ENCODE data around the gene TBL1Y. TPM values are rescaled to one million over a fixed set of nuclear protein-coding genes. Genes with fewer than 3 reads are reported as not detected.

Gene TBL1Y
- total and polyA plus RNA-seq, 2 donors (not counting 1 experiment from before 2014, with no cell fraction given), result not detected

DNA sequence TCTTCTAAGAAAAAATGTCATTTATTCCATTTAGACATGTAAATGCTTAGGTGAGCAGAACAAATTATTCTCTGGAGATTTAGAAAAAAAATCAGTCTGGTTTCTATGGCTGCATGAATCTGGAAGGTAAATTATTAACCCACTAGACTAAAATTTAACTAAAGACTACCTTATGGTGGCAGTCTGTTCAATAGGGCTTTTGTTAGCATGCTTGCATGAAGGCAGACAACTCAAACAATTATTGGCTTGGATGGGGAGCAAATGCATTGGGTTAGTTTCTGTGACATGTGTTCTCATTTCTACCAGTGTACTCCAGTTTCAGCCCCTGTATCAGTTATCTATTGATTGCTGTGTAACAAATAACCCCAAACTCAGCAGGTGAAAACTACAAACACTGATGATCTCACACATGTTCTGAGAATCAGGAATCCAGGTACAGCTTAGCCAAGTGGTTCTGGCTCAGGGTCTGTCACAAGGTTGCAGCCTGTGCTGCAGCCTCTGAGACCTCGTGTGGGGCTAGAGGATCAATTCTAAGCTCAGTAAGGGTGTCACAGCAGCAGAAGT, 87.1 kb downstream of the TBL1Y start:
- no peak overlapping the region for H3K27ac ChIP-seq (ENCODE audit: low read length in 2 of 2)
- H3K4me1 ChIP-seq (ENCODE audit: control insufficient read depth in 2 of 2, insufficient read depth in 2 of 2, low read length in 2 of 2), result peaks cover 0 to 2% of the 10 kb centered on the region in 2 donors
- Mint-ChIP-seq H3K27me3 (no peaks in the 10 kb centered on the region), H3K27ac (no peak overlapping the region), H3K4me3 (no peak overlapping the region), H3K9me3 (ENCODE audit: insufficient read depth) (no peaks in the 10 kb centered on the region), H3K4me1 (peaks cover 18% of the 10 kb centered on the region)
- intact Hi-C loops (cut with micrococcal nuclease), result no loop called here
- 83% methylated on average over 1 of the region's 1 CpG for WGBS (ENCODE audit: insufficient coverage)
- ATAC-seq (ENCODE audit: low read depth), result no peak
- no peak for TF ChIP-seq CTCF (IDR thresholded peaks at IDR 0.05)
- TF ChIP-seq EZH2 (IDR thresholded peaks at IDR 0.05; ENCODE audit: borderline replicate concordance, insufficient read depth, low read depth, low read length, poor library complexity, severe bottlenecking), result no peak
- ChIA-PET CTCF (no interaction called here), POLR2A (no interaction called here)
- no peaks in the 10 kb centered on the region for H3K79me2 ChIP-seq (ENCODE audit: control insufficient read depth, insufficient read depth, low read length)
- no peak overlapping the region for H2AFZ ChIP-seq (ENCODE audit: insufficient read depth, low read depth, low read length, poor library complexity, severe bottlenecking)
- H3K4me3 ChIP-seq (ENCODE audit: control extremely low read depth in 1 of 5, extremely low read depth in 1 of 5, insufficient read depth in 1 of 5, low read depth in 2 of 5, low read length in 4 of 5), result no peak overlapping the region
- H3K4me2 ChIP-seq (replicated peaks; ENCODE audit: low read depth, low read length, poor library complexity, severe bottlenecking), result no peak overlapping the region
- H4K20me1 ChIP-seq (ENCODE audit: control insufficient read depth, insufficient read depth, low read length, poor library complexity, severe bottlenecking), result no peaks in the 10 kb centered on the region
- DNase-seq, result no peak
- H3K9ac ChIP-seq (ENCODE audit: low read length), result no peak overlapping the region
- no peaks in the 10 kb centered on the region for H3K36me3 ChIP-seq (replicated peaks in 1 of 2; ENCODE audit: control extremely low read depth in 1 of 2, control insufficient read depth in 1 of 2, extremely low read depth in 1 of 2, insufficient read depth in 2 of 2, low read length in 1 of 2)
- H3K27me3 ChIP-seq (replicated peaks in 1 of 4; ENCODE audit: control extremely low read depth in 1 of 4, control insufficient read depth in 3 of 4, insufficient read depth in 4 of 4, low read length in 3 of 4), result no peaks in the 10 kb centered on the region
- no peaks in the 10 kb centered on the region for H3K9me3 ChIP-seq (ENCODE audit: control extremely low read depth in 1 of 3, control insufficient read depth in 2 of 3, insufficient read depth in 1 of 3, low read length in 2 of 3)

GRCh38 chrY:6999905-7000304, 89.4 kb downstream of the TBL1Y start:
- ChIA-PET CTCF (no interaction called here), POLR2A (no interaction called here)
- H3K4me3 ChIP-seq (ENCODE audit: control extremely low read depth in 1 of 5, extremely low read depth in 1 of 5, insufficient read depth in 1 of 5, low read depth in 2 of 5, low read length in 4 of 5), result no peak overlapping the region
- TF ChIP-seq CTCF (IDR thresholded peaks at IDR 0.05) (no peak), EZH2 (IDR thresholded peaks at IDR 0.05; ENCODE audit: borderline replicate concordance, insufficient read depth, low read depth, low read length, poor library complexity, severe bottlenecking) (no peak)
- no peaks in the 10 kb centered on the region for H3K79me2 ChIP-seq (ENCODE audit: control insufficient read depth, insufficient read depth, low read length)
- peaks cover 0 to 2% of the 10 kb centered on the region in 2 donors for H3K4me1 ChIP-seq (ENCODE audit: control insufficient read depth in 2 of 2, insufficient read depth in 2 of 2, low read length in 2 of 2)
- Mint-ChIP-seq H3K9me3 (ENCODE audit: insufficient read depth) (no peaks in the 10 kb centered on the region), H3K27ac (peak overlapping the region; percentile 80), H3K27me3 (no peaks in the 10 kb centered on the region), H3K4me1 (peaks cover 20% of the 10 kb centered on the region), H3K4me3 (peak overlapping the region; percentile 64)
- no peak overlapping the region for H2AFZ ChIP-seq (ENCODE audit: insufficient read depth, low read depth, low read length, poor library complexity, severe bottlenecking)
- H3K9ac ChIP-seq (ENCODE audit: low read length), result no peak overlapping the region
- H3K9me3 ChIP-seq (ENCODE audit: control extremely low read depth in 1 of 3, control insufficient read depth in 2 of 3, insufficient read depth in 1 of 3, low read length in 2 of 3), result no peaks in the 10 kb centered on the region
- no peak overlapping the region for H3K4me2 ChIP-seq (replicated peaks; ENCODE audit: low read depth, low read length, poor library complexity, severe bottlenecking)
- H3K27ac ChIP-seq (ENCODE audit: low read length in 2 of 2), result no peak overlapping the region
- 60% methylated on average over 1 of the region's 2 CpGs for WGBS (ENCODE audit: insufficient coverage)
- no peaks in the 10 kb centered on the region for H3K27me3 ChIP-seq (replicated peaks in 1 of 4; ENCODE audit: control extremely low read depth in 1 of 4, control insufficient read depth in 3 of 4, insufficient read depth in 4 of 4, low read length in 3 of 4)
- peak; percentile 57 for ATAC-seq (ENCODE audit: low read depth)
- H4K20me1 ChIP-seq (ENCODE audit: control insufficient read depth, insufficient read depth, low read length, poor library complexity, severe bottlenecking), result no peaks in the 10 kb centered on the region
- intact Hi-C loops (cut with micrococcal nuclease), result no loop called here
- peak; percentile 13 for DNase-seq
- no peaks in the 10 kb centered on the region for H3K36me3 ChIP-seq (replicated peaks in 1 of 2; ENCODE audit: control extremely low read depth in 1 of 2, control insufficient read depth in 1 of 2, extremely low read depth in 1 of 2, insufficient read depth in 2 of 2, low read length in 1 of 2)
